Measurements from ENCODE around the gene P4HB. TPM values are rescaled to one million over a fixed set of nuclear protein-coding genes. Genes with fewer than 3 reads are reported as not detected.

P4HB gene
- total RNA-seq, 2 experiments from 2014 or later: 388 to 577 TPM

DNA sequence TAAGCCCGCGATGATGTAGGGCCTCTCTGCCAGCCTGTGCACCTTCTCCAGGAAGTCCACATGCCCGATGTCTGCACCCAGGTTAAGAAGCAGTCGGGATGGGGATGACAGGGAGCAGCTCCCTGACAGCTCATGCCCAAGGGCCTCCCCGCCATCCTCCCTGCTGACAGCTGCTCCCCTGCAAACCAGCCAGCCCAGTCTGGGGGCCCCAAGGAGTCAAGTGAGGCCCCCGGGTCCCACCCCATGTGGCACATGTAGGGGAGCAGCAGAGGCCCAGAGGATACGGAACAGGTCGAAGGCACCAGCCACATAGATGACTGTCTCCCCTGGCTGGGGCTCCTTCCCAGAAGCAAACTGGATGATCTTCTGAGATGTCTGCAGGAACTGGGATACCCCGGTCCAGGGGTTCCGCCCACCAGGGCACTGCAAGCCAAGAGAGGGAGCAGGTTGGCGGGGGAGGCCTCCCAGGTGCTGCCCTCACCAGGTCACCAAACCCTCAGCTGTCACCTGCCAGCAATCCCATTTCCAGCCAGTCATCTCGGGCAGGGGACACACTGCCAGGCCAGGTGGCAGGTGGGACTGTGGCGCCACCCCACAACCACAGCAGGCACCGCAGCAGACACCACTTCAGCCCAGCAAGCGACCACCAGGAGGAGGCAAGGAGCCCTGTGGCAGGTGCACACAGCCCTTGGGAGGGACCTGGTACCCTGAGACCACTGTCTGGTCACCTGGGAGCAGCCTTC lies 46.3 kb upstream of the P4HB start:
- H4K20me1 ChIP-seq (ENCODE audit: insufficient read depth, low read length): no peaks in the 10 kb centered on the region; the same call in 1 of the 2 replicates
- no peaks in the 10 kb centered on the region for H3K9me2 ChIP-seq (ENCODE audit: insufficient read depth, low read length)
- no peak overlapping the region for H2AFZ ChIP-seq (ENCODE audit: low read length)
- TF ChIP-seq, protein P1, sequence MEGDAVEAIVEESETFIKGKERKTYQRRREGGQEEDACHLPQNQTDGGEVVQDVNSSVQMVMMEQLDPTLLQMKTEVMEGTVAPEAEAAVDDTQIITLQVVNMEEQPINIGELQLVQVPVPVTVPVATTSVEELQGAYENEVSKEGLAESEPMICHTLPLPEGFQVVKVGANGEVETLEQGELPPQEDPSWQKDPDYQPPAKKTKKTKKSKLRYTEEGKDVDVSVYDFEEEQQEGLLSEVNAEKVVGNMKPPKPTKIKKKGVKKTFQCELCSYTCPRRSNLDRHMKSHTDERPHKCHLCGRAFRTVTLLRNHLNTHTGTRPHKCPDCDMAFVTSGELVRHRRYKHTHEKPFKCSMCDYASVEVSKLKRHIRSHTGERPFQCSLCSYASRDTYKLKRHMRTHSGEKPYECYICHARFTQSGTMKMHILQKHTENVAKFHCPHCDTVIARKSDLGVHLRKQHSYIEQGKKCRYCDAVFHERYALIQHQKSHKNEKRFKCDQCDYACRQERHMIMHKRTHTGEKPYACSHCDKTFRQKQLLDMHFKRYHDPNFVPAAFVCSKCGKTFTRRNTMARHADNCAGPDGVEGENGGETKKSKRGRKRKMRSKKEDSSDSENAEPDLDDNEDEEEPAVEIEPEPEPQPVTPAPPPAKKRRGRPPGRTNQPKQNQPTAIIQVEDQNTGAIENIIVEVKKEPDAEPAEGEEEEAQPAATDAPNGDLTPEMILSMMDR (conservative IDR thresholded peaks at IDR 0.05; ENCODE audit: low read length): peak; percentile 71
- TF ChIP-seq EZH2phosphoT487 (IDR thresholded peaks at IDR 0.05; ENCODE audit: borderline replicate concordance, low read depth, low read length): no peak
- DNase-seq (ENCODE audit: low spot score): peak; percentile 61
- no peak overlapping the region for H3K27ac ChIP-seq (ENCODE audit: low read depth, low read length, poor library complexity, severe bottlenecking)
- intact Hi-C loops (cut with micrococcal nuclease; ENCODE audit: unreplicated experiment): no loop called here
- no peak overlapping the region for H3K4me2 ChIP-seq (ENCODE audit: low read length)
- H3K9me3 ChIP-seq (ENCODE audit: low read length): no peaks in the 10 kb centered on the region
- ChIA-PET CTCF (ENCODE audit: unreplicated experiment) (no interaction called here), POLR2A (no interaction called here)
- peaks cover 5% of the 10 kb centered on the region; the same call in 1 of the 2 replicates for H3K79me2 ChIP-seq (ENCODE audit: insufficient read depth, low read depth, low read length)
- peaks cover 11% of the 10 kb centered on the region for H3K4me1 ChIP-seq (ENCODE audit: insufficient read depth, low read length, poor library complexity, severe bottlenecking)
- H3K36me3 ChIP-seq (ENCODE audit: insufficient read depth, low read length): peaks cover 32% of the 10 kb centered on the region; the same call in 1 of the 2 replicates
- no TSS peak for BruUV-seq (replicated peaks)
- no peak overlapping the region for H3K4me3 ChIP-seq (ENCODE audit: low read depth, low read length, poor library complexity, severe bottlenecking)

DNA sequence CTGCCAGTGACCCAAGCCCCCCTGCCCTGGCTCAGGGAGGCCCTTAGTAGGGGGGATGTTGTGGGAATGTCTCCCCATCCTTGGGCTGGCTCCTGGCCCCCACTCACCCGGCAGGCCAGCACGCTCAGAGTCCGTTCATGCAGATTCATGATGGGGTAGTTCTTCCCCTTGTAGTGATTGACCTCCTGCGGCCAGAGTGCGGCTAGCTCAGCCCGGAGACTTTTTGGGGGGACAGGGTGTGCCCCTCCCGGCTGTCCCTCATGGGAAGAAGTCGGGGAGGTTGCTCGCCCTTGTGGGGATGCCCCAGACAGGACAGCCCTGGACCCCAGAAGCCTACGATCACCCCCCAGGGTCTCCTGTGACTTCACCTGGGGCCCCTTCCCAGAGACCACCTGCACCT lies 45.7 kb upstream of the P4HB start:
- intact Hi-C loops (cut with micrococcal nuclease; ENCODE audit: unreplicated experiment): no loop called here

More for the DNA sequence above, 45.7 kb upstream of the P4HB start:
- Histone ChIP-seq H3K9me3 (ENCODE audit: low read length) (no peaks in the 10 kb centered on the region), H3K4me3 (ENCODE audit: low read depth, low read length, poor library complexity, severe bottlenecking) (no peak overlapping the region), H3K36me3 (ENCODE audit: insufficient read depth, low read length) (peaks cover 32% of the 10 kb centered on the region; the same call in 1 of the 2 replicates), H3K79me2 (ENCODE audit: insufficient read depth, low read depth, low read length) (peaks cover 5% of the 10 kb centered on the region; the same call in 1 of the 2 replicates), H3K9me2 (ENCODE audit: insufficient read depth, low read length) (no peaks in the 10 kb centered on the region), H3K27ac (ENCODE audit: low read depth, low read length, poor library complexity, severe bottlenecking) (no peak overlapping the region), H4K20me1 (ENCODE audit: insufficient read depth, low read length) (no peaks in the 10 kb centered on the region; the same call in 1 of the 2 replicates), H2AFZ (ENCODE audit: low read length) (no peak overlapping the region), H3K4me1 (ENCODE audit: insufficient read depth, low read length, poor library complexity, severe bottlenecking) (peaks cover 9% of the 10 kb centered on the region), H3K4me2 (ENCODE audit: low read length) (no peak overlapping the region)
- BruUV-seq (replicated peaks): no TSS peak
- ChIA-PET POLR2A (no interaction called here), CTCF (ENCODE audit: unreplicated experiment) (no interaction called here)
- TF ChIP-seq, protein P1 (conservative IDR thresholded peaks at IDR 0.05; ENCODE audit: low read length): no peak
- no peak for DNase-seq (ENCODE audit: low spot score)

Data from OCI-LY7 (cell line).